ENCODE data around the gene SLCO2A1.
"Not testable (repeated sequence)": the region's sequence is repeated elsewhere in the genome, so short reads cannot be mapped to it uniquely, and the experiment has no call there.

The SLCO2A1 gene

DNA sequence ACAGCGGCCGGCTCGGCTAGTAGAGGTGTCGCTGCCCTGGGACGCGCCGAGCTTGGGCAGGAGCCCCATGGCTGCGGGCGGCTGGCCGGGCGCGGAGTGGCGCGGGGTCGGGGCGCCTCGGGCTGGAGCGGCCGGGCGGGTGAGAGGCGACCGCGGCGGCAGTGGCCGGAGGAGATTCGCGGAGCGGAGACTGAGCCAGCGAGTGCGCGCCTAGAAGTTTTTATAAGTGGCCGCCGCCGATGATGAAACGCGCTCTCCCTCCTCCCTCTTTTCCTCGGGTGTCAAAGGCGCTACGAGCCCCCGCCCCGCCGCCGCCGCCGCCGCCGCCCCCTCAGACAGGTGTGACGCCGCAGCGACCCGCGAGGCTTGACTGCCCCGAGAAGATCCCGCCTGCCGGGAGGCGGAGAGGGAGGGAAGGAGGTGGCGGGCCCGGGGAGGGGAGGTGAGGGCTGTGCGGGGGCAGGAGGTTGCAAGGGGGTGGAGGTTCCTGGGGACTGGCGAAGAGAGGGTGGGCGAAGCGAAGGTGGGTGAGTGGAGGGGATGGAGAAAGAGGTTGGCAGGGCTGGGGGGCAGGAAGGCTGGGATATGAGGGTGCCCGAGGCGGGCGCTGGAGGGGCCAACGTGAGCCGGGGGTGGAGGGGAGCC is at the start of gene SLCO2A1:
Gene SLCO2A1 (minus strand): TSS at position 192 of the 645 bp plus-strand sequence. CDS start 123 bp downstream, at position 69.
- DNase-seq = no peak

DNA sequence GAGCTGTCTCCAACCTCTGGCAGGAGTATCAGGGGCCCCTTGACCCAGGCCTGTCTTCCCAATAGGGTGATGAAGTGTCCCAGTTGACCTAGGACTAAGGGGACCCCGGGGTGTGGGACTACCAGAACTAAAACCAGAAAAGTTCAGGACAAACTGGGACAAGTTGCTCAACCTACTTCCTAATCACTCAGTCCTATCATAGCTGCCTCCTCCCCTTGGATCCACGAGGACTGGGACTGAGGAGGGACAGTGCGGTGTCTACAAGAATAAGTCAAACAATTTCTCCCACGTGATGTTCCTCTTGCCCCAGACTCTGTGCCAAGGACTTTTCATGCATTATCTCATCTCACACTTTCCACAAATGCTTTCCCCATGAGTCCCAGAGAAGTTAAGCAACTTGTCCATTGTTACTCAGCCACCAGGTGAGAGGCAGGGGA is 49.4 kb upstream of the SLCO2A1 start:
- no peak for DNase-seq

DNA sequence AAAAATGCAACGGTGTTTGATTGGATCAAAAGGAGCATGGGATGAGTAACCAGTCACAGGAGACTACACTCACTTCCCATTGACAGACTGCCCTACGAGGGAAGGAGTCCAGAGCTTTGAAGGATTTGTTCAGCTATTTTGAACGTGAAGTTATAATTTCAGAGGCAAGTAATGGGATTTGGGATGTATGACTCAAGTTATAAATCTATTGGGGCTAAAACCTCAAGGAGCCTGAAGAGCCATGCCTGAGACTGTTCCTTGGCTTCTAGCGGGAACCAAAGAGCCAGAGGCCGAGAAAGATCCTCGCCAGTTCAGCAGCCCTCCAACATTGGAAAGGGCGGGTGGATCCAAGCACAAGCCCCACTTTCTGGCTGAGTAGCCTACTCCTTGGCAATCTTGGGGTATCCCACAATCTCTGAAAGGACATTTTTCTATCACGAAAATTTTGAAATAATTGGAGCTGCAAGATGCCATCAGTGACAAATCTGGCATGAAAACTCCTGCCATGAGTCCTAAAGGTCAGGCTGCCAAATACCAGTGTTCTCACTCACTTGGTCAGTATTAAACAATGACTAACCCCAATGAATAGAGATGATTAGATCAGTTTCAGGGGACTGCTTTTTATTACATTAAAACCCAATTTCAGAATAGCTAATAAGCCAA is 48.6 kb upstream of the SLCO2A1 start:
- no peak for DNase-seq

DNA sequence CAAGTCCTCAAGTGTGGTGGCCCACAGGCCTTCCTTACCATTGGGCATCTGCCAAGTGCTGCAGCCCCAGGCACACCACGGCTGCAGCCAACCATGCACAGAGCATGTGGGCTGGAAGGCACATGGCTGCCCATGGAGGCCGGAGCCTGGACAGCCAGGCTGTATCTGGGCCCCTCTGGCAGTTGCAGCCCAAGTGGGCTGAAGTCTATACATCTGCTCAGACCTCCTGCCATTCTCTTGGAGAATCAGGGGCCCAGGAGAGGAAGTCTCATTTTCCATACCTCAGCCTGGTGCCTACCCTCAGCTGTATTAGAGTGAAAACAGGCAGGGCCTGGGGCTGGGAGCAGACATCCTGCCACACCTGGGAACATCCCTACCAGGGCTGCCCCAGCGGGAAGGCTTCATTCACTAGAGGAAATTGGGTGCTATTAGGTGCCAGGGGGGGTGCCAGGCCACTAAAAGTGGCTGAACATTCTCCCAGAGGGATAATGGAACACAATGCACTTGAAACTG is 48.0 kb upstream of the SLCO2A1 start:
- DNase-seq = no peak

DNA sequence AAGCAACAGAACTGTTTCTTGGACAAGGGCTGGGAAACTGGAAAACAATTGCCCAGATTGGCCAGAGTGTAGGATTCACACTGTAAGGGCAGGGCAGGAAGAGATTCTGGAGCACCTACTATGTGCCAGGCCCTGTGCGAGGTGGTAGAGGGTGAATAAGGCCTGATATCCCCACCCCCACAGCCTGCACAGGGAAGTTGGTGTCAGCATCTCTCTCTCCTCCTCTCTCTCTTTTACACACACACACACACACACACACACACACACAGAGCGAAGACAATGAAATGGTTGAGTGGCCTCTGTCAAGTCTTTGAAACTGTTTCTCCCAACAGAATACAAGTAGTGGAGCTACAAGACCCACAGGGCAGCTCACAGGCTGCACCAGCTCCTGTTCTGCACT is 47.1 kb upstream of the SLCO2A1 start:
- DNase-seq = no peak

DNA sequence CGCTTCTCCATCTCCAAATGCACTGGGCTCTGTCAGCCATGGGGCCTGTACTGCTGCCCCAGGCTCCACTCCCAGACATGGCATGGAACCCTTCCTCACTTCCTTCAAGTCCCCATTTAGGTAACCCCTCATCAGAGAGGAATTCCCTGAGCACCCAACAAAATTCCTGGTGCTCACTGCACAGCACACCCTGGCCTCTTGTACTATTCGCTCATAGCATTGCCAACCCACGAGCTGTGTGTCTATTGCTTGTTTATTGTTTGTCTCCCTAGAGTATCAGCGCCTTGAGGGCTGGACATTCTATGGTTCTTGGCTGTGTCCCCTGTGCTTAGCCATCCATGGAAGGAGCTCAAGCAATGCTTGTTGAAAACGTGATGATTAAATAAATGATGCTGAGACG is 46.1 kb upstream of the SLCO2A1 start:
- DNase-seq = no peak

DNA sequence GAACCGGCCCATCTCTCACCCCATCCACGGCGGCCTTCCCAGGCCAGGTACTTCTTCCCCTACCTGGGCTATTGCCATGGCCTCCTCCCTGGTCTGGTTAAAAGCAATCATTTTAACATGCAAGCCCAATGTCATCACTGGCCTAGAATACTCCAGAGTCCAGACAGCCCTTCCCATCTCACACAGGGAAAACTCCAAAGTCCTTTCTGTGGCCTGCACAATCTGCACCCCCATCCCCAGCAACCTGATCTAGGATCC is 45.8 kb upstream of the SLCO2A1 start:
- no peak for DNase-seq

DNA sequence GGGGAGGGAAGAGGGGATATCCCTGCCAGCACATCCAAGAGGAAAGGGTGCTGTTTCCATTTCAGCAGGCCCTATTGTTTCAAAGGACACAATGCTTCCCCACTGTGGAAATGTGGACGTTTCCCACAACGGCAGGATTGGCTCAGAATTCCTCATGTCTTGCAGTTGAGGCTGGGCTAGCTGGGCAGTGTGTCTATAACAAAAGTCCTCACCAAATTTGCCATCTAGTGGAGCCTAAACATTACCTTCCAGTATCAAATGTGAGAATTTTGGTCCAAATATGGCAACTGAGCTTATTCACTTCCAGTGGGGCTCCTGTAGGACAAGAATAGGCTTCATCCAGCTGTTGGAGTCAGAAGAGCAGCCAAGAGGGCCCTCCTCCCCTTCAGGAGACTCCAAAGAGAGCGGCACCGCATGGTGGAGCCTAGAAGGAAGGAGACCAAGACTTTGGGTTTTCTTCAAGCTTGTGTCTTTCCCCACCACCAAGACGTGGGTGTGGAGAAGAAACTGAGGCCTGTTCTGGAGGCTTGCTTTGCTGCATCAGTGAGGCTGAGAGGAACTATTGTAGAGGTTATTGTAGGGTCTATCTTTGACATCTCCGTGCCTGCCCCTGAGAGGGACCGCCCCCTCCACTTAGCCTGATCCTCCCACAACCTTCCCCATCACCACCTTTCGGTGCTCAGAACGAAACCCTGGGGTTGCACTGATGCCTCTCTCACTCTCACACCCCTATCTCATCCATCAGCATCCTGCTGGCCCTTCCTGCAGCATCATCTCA is 45.3 kb upstream of the SLCO2A1 start:
- no peak for DNase-seq

DNA sequence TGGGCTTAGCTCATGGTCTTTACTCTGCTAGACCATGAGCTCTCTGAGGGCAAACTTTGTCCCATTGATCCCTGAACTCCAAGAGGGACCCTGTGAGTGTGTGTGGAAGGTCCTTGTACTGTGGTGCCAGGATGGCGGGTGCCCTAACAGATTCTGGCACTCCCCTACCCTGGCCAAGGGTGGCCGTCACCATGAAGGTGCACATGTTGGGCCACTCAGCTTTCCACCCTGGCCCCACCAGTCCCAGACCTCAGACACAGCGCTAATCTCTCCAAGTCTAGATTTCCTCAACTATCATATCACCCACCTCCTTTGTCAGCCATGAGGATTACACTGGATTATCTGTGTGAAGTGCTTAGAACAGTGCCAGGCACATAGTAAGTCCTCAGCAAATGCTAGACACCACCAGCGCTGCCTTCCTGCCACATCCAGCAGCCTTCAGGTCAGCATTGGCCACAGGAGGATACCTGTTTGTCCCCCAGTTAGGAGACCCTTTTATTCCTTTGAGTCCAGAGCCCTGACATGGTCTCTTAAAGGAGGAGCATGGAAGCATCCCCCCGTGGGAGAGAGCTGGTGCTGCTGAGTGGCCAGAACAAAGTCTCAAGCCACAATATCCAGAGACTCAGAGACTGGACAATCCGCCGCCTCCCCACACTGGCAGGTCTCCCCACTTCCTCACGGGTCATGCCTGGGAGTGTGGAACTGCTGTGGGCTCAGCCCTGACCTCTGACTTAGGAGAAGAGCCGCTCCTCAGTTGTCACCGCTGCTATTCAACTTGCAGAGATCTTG is 44.5 kb upstream of the SLCO2A1 start:
- no peak for DNase-seq

DNA sequence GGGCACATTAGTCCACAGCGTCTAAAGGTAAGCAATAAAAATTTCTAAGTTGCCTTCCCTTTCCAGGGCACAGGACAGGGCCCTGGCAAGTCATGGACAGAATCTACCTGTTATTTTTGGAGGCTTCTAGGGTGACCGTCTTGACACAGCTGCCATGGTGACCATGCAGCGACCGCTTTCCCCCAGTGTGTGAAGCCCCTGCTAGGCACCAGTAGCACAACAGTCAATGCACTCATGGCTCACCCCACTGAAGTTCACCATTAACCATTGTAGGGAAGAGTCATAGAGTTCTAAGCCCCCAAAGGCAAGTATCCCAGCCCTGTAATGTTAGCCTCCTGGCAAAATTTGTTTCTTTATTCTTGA is 43.8 kb upstream of the SLCO2A1 start:
- DNase-seq = no peak

DNA sequence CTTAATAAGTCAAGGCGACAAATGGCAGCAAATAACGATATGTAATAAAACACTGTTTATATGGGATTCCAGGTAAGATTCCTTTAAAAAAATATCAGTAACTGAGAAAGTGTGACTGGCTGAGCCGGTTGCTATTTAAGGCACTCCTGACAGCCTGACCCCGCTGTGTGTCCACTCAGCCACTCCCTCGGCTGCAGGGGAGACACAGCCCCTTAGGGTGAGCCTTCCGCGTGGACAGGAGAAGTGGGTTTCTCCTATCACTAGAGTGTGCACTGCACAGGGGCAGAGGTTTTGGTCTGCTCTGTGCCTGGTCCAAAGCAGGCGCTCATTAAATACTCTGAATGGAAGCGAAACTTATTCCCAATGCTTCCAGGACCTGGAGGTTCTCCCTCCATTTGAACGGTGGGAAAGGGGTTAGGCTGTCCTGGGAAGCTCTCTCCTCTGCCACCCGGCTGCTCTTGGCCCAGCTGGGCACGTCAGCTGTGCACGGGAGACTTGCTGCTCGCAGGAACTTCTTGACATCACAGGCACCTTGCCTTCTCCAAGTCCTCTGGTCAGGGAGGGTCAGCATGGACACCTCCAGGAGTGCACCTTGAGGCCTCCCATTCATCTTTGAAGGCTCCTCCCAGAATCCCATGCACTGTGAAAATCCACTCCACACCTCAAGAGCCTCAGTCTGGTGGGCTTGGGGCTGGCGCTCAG is 43.3 kb upstream of the SLCO2A1 start:
- no peak for DNase-seq

DNA sequence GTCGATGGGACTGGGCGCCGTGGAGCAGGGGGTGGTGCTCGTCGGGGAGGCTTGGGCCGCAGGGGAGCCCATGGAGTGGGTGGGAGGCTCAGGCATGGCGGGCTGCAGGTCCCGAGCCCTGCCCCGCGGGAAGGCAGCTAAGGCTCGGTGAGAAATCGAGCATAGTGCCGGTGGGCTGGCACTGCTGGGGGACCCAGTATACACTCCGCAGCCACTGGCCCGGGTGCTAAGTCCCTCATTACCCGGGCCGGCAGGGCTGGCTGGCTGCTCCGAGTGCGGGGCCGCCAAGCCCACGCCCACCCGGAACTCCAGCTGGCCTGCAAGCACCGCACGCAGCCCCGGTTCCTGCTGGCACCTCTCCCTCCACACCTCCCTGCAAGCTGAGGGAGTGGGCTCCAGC is 40.6 kb upstream of the SLCO2A1 start:
- not testable (repeated sequence) for DNase-seq

DNA sequence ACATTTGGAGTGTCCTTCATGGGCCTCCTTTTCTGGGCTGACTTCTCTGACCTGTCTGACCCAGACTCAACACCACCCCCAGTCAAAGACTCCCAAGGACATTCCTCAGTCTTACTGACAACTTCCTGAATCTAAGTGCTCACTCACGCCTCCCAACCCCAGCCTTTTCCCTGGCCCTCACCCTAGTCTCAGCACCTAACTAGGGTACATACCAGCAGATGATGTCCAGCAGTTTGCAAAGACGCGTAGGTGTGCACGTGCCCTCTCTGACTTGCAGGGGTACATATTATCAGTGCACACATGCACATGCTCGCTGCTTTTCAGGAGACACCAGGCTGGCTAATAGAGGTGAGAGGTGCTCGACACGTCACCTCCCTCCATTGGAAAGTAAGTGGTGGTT is 38.7 kb upstream of the SLCO2A1 start:
- no peak for DNase-seq

DNA sequence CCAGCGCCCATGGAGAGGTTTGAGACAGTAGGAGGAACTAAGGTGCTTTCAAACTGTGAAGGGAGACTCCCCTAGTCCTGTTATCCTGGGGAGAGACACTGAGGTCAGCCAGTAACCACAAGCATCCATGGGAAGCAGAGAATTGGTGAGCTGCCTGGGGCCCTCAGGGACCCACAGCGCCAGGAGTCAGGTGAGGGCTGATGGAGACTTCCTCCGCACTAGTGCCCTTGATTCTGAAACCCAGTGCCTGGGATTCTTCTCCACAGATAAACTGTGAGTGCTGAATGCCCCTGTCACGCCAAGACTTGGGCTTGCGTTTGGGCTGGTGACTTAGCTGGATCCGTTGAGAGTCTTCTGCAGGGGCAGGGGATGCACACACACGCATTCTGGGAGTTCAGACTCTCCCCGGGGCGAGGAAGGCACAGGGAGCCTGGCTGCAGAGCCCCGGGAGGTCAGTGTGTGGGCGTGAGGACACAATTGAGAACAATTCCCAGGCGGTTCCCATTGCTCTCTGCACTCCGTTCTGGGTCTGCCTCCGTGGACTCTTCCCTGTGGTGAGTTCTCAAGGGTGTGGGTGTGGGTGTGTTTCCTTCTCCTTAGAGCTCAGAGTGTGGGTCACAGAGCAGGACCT is 37.9 kb upstream of the SLCO2A1 start:
- no peak for DNase-seq

DNA sequence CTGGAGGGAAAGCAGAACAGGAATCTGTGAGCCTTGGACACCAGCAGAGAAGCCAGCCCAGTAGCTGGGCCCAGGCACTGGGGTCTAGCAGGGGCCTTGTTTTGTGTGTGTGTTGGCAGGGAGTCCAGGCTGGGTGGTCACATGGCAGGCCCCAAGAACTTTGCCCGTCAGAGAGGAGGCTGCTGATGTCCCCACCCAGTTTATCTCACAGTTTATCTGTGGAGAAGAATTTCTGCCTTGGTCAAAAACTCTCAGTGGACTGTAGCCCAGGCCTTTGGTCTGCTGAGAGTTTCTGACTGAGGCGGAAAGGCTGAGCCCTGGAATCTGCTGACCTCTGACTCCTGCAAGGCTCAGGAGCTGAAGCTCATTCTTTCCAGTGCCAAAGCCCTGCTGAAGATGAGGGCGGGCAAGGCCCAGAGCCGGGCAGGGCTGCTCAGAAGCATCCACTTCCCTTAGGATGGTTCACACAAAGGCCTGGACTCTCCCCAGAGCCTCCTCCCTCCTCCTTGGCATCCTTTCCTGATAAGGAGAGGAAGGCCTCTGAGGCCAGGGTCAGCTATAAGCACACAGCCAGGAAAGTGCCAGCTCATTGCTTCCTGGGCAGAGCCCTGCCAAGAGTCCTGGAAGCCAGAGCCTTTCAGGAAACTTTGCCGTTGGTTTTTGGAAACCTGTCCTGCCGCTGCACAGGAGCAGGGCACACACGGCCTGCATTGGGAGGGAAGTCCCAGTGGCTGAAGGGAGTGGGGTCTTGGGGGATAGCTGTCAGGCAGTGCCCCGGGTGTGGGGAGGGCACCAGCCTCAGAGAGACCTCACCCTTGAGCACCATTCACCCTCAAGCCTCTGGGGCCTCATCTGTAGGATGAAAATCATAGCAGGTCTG is 37.2 kb upstream of the SLCO2A1 start:
- DNase-seq = no peak

DNA sequence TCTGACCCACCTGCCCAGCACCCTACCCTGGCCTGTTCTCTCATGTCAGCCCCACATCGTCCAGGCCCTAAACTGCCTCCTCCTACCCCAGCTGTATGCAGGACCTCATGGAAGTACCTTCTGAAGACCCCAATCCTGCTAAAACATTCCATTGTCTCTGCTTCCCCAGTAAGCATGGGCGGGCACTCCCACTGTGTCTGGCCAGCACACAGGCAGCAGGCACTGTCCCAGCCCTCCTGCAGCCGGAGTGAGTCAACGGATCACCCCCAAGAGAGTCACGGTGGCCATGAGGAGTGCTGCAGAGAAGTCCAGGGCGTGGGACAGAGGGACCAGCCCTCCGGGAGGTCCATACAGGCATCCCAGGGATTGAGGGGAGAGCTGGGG is 36.4 kb upstream of the SLCO2A1 start:
- DNase-seq = no peak

DNA sequence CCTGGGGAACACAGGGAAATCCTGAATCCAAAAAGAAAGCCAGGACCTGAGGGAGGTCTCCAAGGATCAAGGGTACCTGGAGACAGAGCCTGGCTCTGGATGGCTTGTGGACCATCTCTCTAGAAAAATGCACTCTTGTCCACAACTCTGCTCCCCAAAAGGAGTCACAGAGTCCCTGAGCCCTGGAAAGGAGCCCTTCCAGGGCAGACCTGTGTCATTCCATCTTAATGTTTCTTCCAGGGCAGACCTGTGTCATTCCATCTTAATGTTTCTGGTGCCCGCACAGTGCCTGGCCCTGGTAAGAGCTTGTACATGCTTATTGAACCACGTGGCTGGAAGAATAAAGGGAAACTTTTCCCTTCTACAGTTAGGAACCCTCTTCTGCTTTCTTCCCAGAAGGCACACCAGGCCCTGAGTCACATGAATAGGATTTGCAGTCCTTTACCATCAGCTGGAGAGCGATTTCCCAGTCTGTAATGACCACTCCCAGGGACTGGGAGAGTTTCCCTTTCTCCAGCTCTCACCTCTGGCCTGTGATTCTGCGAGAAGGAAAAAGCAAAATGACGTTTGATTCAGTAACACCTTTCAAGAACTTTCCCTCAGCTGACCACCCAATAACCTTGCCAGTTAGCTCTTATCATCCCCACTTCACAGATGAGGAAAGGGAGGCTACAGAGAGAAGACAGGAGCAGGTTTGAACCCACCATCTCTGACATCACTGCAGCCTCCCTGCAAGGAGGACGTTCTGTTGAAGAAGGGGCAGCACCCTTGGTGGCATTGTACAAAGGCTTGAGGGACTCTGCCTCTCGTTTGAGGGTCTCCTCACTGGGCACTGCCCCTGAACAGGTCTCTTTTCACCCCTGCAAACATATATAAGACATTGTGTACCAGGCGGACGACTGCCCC is 35.8 kb upstream of the SLCO2A1 start:
- DNase-seq = no peak

DNA sequence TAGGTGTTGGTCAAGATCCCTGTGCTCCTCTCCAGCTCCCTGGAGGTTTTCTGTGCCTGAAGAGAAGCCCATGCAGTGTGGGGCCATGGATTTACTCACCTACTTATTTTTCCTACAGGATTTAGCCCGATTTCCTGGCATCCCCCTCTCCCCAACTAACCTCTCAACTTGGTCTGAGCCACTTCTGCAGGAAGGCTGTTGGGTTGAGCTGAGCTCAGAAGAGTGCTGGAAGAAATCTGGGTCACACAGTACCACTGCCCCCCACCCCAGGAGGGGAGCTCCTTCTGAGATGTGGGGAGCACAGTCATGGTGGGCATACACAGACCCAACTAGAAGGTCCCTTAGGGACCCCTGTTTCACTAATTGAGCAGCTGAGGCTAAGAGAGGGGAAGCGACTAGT is 34.4 kb upstream of the SLCO2A1 start:
- no peak for DNase-seq

DNA sequence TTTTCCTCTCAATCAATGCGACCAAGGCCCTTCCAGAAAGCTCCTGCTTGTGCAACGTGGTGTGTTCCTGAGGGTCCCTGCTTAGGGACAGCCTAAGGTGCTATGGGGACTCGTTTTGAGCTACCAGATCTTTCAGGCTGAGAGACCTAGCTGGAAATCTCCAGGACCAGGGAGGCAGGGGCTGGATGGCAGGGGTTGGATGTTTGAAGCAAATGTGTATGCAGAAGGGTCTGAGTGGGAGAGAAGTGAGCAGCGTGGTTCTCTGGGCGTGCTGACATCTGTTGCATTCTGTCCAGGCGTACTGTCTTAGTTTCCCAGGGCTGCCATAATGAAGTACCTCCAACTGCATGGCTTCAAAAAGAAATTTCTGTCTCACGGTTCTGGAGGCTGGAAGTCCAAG is 31.7 kb upstream of the SLCO2A1 start:
- no peak for DNase-seq
